ENCODE results near the gene TGFB1. TPM values are rescaled to one million over a fixed set of nuclear protein-coding genes. Genes with fewer than 3 reads are reported as not detected.

Gene TGFB1
- total and polyA plus RNA-seq, 9 of the 15 experiments (the other 6 are each of a cell fraction or from before 2014, with no cell fraction given), result 0.24 to 159 (median 17.2) TPM

DNA sequence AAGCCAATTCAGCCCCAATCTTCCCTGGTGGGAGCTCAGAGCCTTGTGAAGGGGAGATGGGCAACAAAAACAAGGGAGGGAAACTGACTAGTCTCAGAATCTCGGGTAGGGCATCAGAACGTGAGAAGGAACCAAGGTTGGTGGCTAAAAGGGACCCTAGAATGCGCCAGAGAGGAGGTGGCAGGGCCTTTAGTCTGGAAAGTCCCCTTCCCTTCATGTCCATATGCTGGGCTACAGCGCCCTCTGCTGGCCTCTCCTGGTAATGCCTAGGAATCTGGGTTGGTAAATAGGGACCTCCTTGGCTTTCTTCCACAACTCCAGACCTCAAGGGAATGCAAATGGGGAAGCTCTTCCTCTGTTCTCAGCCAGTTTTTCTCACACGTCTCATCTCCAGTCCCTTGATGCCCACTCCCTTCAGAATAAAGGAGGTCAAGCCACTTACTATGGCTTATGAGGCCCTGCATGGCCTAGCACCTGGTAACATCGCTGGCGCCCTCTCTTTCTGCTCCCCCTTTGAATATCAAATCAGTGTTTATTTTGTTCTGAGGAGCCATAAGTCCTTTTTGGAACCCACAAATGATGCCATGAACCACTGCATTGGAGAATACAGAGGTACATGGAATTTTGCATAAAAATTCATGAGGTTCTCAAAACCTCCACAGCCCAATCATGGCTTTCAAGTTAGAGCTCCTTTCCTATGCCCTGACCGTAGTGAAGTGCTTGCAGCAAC, 45.1 kb downstream of the TGFB1 start:
- peaks cover 7% of the 10 kb centered on the region; the same call in 1 of the 2 replicates for H4K20me1 ChIP-seq (replicated peaks; ENCODE audit: control insufficient read depth, insufficient read depth, low read length)
- 23% methylated on average over 7 of the region's 8 CpGs for WGBS (ENCODE audit: insufficient coverage, low coverage, missing lambda C conversion rate)
- no peaks in the 10 kb centered on the region for H3K27me3 ChIP-seq (ENCODE audit: control insufficient read depth in 2 of 2, insufficient read depth in 2 of 2, low read length in 2 of 2)
- H3K9ac ChIP-seq (ENCODE audit: insufficient read depth in 1 of 2, low read depth in 2 of 2, low read length in 2 of 2), result peak overlapping the region; percentile 88 to 93; a peak in 2 of 4 replicates
- ChIA-PET CTCF (ENCODE audit: low intra/inter-chr PET ratio) (interaction anchor here (0.5 to 1.7 kb wide), 4 partner anchors 104 to 182 kb away, joined by 3 to 13 read pairs (median 3); partner anchors contain the start of gene ERICH4), POLR2A (interaction anchor here (0.6 to 2.2 kb wide), 10 partner anchors 8 to 712 kb away, joined by 3 to 8 read pairs (median 3); partner anchors contain the start of gene HNRNPUL1)
- in situ Hi-C loops (cut with MboI), result loop anchor here (25.0 kb wide), 1 partner anchor 254 kb away; no protein-coding TSS in a partner anchor
- no TSS peak for BruUV-seq (replicated peaks)
- no peaks in the 10 kb centered on the region for H3K9me1 ChIP-seq (ENCODE audit: control insufficient read depth, insufficient read depth, low read length)
- FAIRE-seq (peak; percentile 88), ATAC-seq (peak; percentile 78), DNase-seq (ENCODE audit: extremely low read depth in 1 of 4, low spot score in 3 of 4) (peak; percentile 64 to 91 (median 70))
- H3K27ac ChIP-seq (ENCODE audit: extremely low read depth, low read depth, low read length), result peak overlapping the region; percentile 88
- H3K79me2 ChIP-seq (ENCODE audit: control insufficient read depth, insufficient read depth, low read length), result peaks cover 34% of the 10 kb centered on the region
- peaks cover 11 to 12% of the 10 kb centered on the region in 2 experiments; a peak in 4 of 5 replicates for H3K4me1 ChIP-seq (replicated peaks in 1 of 2; ENCODE audit: control insufficient read depth in 2 of 2, insufficient read depth in 2 of 2, low read length in 2 of 2)
- peaks cover 61% of the 10 kb centered on the region for H3K36me3 ChIP-seq (ENCODE audit: control insufficient read depth, insufficient read depth, low read length)
- no peak overlapping the region for H2AFZ ChIP-seq (ENCODE audit: low read depth, low read length)
- intact Hi-C loops (cut with micrococcal nuclease), result loop anchor here (5.0 kb wide), 2 partner anchors 44 to 106 kb away; partner anchors contain the start of gene TGFB1
- no peak overlapping the region for H3K4me3 ChIP-seq
- no peaks in the 10 kb centered on the region for H3K9me3 ChIP-seq (replicated peaks; ENCODE audit: control insufficient read depth, insufficient read depth, low read depth, low read length)
- peak overlapping the region; percentile 91 for H3K4me2 ChIP-seq (ENCODE audit: insufficient read depth, low read length)
- TF ChIP-seq, protein P1, sequence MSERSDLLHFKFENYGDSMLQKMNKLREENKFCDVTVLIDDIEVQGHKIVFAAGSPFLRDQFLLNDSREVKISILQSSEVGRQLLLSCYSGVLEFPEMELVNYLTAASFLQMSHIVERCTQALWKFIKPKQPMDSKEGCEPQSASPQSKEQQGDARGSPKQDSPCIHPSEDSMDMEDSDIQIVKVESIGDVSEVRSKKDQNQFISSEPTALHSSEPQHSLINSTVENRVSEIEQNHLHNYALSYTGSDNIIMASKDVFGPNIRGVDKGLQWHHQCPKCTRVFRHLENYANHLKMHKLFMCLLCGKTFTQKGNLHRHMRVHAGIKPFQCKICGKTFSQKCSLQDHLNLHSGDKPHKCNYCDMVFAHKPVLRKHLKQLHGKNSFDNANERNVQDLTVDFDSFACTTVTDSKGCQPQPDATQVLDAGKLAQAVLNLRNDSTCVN (CRISPR knock-in tag; IDR thresholded peaks at IDR 0.05), result 0 out of 2 replicates have a peak, but pooled peaks have one; percentile 2
- TF ChIP-seq ZFP1 (CRISPR knock-in tag; IDR thresholded peaks at IDR 0.05), result no peak
- TF ChIP-seq, protein P2, sequence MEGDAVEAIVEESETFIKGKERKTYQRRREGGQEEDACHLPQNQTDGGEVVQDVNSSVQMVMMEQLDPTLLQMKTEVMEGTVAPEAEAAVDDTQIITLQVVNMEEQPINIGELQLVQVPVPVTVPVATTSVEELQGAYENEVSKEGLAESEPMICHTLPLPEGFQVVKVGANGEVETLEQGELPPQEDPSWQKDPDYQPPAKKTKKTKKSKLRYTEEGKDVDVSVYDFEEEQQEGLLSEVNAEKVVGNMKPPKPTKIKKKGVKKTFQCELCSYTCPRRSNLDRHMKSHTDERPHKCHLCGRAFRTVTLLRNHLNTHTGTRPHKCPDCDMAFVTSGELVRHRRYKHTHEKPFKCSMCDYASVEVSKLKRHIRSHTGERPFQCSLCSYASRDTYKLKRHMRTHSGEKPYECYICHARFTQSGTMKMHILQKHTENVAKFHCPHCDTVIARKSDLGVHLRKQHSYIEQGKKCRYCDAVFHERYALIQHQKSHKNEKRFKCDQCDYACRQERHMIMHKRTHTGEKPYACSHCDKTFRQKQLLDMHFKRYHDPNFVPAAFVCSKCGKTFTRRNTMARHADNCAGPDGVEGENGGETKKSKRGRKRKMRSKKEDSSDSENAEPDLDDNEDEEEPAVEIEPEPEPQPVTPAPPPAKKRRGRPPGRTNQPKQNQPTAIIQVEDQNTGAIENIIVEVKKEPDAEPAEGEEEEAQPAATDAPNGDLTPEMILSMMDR (IDR thresholded peaks at IDR 0.05 in 2 of 3, conservative IDR thresholded peaks at IDR 0.05 in 1 of 3; ENCODE audit: insufficient read depth in 2 of 3, low read depth in 1 of 3, low read length in 3 of 3), result peak; percentile 80 to 95 (median 93)
- TF ChIP-seq, protein P3, sequence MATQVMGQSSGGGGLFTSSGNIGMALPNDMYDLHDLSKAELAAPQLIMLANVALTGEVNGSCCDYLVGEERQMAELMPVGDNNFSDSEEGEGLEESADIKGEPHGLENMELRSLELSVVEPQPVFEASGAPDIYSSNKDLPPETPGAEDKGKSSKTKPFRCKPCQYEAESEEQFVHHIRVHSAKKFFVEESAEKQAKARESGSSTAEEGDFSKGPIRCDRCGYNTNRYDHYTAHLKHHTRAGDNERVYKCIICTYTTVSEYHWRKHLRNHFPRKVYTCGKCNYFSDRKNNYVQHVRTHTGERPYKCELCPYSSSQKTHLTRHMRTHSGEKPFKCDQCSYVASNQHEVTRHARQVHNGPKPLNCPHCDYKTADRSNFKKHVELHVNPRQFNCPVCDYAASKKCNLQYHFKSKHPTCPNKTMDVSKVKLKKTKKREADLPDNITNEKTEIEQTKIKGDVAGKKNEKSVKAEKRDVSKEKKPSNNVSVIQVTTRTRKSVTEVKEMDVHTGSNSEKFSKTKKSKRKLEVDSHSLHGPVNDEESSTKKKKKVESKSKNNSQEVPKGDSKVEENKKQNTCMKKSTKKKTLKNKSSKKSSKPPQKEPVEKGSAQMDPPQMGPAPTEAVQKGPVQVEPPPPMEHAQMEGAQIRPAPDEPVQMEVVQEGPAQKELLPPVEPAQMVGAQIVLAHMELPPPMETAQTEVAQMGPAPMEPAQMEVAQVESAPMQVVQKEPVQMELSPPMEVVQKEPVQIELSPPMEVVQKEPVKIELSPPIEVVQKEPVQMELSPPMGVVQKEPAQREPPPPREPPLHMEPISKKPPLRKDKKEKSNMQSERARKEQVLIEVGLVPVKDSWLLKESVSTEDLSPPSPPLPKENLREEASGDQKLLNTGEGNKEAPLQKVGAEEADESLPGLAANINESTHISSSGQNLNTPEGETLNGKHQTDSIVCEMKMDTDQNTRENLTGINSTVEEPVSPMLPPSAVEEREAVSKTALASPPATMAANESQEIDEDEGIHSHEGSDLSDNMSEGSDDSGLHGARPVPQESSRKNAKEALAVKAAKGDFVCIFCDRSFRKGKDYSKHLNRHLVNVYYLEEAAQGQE (IDR thresholded peaks at IDR 0.05; ENCODE audit: borderline replicate concordance), result peak; percentile 54; the same call in 1 of the 2 replicates
- TF ChIP-seq, protein P3 (CRISPR knock-in tag; IDR thresholded peaks at IDR 0.05; ENCODE audit: low read depth), result no peak
- TF ChIP-seq SOX6 (IDR thresholded peaks at IDR 0.05), result peak; percentile 23; the same call in 1 of the 2 replicates
- TF ChIP-seq EP300 (IDR thresholded peaks at IDR 0.05; ENCODE audit: low read length), result 0 out of 2 replicates have a peak, but pooled peaks have one; percentile 2
- peak; percentile 82 for TF ChIP-seq POLR2AphosphoS5 (IDR thresholded peaks at IDR 0.05; ENCODE audit: control insufficient read depth, insufficient read depth, low read depth, low read length)
- TF ChIP-seq TAF1 (IDR thresholded peaks at IDR 0.05; ENCODE audit: control insufficient read depth, extremely low read depth, insufficient read depth, low read length, severe bottlenecking), result no peak
